ENCODE results near the gene TCF12. TPM values are rescaled to one million over a fixed set of nuclear protein-coding genes. Genes with fewer than 3 reads are reported as not detected.
"Not testable (repeated sequence)": the region's sequence is repeated elsewhere in the genome, so short reads cannot be mapped to it uniquely, and the experiment has no call there.

The TCF12 gene
- polyA plus RNA-seq, 3 donors: 8.2 to 20.1 (median 16.6) TPM

DNA sequence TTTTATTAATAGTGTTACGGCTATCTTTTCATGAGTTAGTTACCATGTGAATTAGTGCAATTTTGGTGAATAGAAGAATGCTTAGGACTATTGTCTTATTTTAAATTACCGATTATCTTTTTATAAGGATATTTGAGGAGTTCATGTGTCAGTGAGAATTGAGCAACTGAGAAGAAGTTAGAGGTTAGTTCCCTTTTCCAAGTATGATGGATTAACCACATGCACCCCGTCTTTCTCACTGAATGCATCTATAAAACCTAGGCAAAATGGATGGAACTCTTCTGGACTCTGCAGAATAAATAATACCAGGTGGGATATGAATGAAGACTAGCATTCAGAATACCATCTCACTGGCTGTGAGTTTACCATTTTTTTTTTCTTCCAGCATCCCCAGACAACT is 74.3 kb downstream of the TCF12 start:
- H3K27ac ChIP-seq (ENCODE audit: low read depth, low read length): no peak overlapping the region
- WGBS, 3 donors: 71 to 89% (median 72%) methylated on average over 3 of the region's 3 CpGs

DNA sequence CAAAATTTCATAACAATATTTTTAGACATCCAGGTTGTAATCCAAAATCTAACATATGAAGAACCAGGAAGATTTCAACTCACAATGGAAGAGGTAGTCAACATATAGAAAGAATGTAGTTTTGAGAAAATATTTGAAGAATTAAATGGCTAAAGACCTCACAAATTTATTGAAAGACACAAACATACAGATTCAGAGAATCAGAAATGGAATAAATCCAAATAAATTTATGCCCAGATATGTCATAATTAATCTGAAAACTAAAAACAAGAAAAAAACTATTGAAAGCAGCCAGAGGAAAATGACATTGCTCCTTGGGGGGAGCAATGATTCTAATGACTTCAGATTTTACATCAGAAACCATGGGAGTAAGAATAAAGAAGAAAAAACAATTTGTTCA is 75.8 kb downstream of the TCF12 start:
- no peak overlapping the region for H3K27ac ChIP-seq (ENCODE audit: low read depth, low read length)

DNA sequence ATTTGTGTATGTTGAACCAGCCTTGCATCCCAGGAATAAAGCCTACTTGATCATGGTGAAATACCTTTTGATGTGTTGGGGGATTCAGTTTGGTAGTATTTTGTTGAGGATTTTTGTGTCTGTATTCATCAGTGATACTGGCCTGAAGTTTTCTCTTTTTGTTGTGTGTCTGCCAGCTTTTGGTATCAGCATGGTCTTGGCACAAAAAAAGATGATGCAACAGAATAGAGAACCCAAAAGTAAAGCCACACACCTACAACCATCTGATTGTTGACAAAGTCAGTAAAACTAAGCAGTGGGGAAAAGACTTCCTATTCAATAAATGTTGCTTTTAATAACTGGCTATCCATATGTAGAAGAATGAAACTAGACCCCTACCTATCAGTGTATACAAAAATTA is 77.6 kb downstream of the TCF12 start:
- H3K27ac ChIP-seq (ENCODE audit: low read depth, low read length): no peak overlapping the region

DNA sequence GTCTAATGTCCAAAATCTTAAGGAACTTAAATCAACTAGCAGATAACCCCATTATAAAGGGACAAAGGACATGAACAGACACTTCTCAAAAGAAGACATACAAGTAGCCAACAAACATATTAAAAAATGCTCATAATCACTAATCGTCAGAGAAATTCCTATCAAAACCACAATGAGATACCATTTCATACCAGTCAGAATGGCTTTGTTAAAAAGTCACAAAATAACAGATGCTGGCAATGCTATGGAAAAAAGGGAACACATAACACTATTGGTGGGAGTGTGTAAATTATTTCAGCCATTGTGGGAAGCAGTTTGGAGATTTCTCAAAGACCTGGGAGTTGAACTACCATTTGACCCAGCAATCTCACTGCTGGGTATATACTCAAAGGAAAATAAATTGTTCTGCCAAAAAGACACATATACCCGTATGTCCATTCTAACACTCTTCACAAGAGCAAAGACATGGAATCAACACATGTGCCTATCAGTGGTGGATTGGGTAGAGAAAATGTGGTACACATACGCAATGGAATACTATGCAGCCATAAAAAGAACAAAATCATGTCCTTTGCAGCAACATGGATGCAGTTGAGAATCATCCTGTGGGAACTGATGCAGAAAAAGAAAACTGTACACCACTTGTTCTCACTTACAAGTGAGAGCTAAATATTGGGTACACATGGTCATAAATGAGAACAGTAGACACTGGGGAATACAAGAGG is 78.5 kb downstream of the TCF12 start:
- WGBS, 3 donors: 94 to 97% (median 94%) methylated on average over 3 of the region's 3 CpGs
- no peak overlapping the region for H3K27ac ChIP-seq (ENCODE audit: low read depth, low read length)

DNA sequence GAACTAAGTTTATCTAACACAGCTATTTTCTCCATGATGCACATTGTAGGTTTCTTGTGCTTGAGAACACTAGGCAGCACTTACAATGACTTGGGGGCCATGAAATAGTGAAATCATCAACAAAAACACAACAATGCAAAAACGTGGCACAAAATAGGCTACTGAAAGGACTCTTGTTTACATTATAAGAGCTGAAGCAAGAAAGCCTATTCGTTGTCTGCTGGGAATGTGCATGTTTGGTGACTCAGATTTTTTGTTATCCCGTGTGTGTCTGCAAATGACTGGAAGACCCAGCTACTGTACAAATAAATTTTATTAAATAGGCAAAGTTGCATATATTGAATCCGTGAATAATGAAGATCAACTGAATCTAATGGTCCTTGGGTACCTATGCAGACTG is 85.0 kb downstream of the TCF12 start:
- 71 to 84% (median 75%) methylated on average over 4 of the region's 4 CpGs for WGBS, 3 donors
- H3K27ac ChIP-seq (ENCODE audit: low read depth, low read length): no peak overlapping the region

DNA sequence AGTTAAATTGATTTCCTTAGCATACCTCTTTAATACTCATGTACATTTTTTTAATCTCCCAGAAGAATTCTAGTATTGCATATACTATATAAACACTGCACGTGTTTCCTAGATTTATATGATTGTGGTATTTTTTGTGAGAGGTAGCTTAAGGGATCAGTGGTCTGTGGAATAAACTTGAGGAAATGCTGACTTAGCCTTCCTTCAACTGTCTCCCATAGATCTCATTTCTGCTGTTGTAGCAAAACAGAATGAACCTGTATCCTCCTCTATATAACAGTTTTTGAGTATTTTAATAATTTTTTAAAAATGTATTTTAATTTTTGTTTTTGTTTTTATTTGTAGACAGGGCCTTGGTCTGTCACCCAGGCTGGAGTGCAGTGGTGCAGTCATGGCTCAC is 86.8 kb downstream of the TCF12 start:
- no peak overlapping the region for H3K27ac ChIP-seq (ENCODE audit: low read depth, low read length)
- 73 to 90% (median 90%) methylated on average over 1 of the region's 1 CpG for WGBS, 3 donors

DNA sequence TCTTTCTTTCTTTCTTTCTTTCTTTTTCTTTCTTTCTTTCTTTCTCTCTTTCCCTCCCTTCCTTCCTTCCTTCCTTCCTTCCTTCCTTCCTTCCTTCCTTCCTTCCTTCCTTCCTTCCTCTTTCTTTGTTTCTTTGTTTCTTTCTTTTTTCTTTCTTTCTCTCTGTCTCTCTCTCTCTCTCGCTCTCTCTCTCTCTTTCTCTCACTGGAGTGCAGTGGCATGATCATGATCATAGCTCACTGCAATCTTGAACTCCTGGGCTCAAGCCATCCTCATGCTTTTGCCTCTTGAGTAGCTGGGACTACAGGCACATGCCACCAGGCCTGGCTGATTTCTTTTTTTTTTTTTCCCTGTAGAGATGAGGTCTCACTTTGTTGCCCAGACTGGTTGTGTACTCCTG is 89.4 kb downstream of the TCF12 start:
- not testable (repeated sequence) for H3K27ac ChIP-seq (ENCODE audit: low read depth, low read length)
- WGBS, 3 donors: 92 to 100% (median 100%) methylated on average over 1 of the region's 1 CpG

DNA sequence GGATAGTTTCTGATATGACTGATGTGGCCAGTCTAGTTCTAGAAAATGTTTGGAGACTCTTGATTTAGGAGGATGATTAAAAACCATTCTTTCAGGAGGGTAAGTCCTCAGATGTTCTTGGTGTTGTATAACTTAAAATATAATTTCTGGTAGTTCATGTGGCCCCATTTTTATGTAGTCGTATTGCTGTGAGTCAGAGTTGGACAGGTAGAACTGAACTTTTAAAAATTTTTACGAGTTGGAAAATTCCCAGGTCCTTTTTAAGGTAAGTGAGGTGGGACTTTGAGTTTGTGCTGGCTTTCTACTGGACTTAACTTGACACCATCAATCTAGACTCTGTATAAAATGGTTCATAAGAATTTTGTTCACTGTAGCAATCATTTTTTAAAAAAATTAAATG is 92.3 kb downstream of the TCF12 start:
- 94 to 99% (median 97%) methylated on average over 2 of the region's 2 CpGs for WGBS, 3 donors
- H3K27ac ChIP-seq (ENCODE audit: low read depth, low read length): no peak overlapping the region

DNA sequence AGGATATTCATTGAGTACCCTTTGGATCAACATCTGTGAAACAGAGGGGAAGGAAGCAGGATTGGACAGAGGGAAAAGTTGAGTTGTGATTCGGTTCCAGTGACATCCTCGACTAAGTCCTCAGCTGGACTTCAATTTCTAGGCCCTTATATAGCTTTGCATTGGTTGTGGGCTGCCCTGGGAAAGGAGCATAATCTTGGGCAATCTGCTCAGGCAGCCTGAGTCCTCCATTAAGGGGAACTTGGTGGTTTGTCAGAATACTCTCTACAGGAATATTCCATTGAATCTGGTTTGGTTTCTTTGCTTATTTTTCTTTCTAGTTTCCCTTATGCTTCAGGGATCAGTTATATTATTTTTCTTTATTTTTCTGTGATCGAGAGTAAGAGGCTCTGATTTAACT is 94.1 kb downstream of the TCF12 start:
- WGBS, 3 donors: 59 to 71% (median 68%) methylated on average over 3 of the region's 3 CpGs
- H3K27ac ChIP-seq (ENCODE audit: low read depth, low read length): no peak overlapping the region

DNA sequence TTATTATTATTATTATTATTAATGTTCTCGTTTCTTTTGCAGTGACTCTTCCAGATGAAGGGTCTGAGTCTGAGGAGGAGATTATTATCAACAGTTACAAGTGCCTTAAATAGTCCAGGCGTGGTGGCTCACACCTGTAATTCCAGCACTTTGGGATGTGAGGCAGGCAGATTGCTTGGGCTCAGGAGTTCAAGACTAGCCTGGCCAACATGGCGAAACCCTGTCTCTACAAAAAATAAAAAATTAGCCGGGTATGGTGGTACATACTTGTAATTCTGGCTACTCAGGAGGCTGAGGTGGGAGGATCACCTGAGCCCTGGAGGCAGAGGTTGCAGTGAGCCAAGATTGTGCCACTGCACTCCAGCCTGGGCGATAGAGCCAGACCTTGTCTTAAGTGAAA is 96.5 kb downstream of the TCF12 start:
- WGBS, 3 donors: 98% methylated on average over 5 of the region's 5 CpGs

DNA sequence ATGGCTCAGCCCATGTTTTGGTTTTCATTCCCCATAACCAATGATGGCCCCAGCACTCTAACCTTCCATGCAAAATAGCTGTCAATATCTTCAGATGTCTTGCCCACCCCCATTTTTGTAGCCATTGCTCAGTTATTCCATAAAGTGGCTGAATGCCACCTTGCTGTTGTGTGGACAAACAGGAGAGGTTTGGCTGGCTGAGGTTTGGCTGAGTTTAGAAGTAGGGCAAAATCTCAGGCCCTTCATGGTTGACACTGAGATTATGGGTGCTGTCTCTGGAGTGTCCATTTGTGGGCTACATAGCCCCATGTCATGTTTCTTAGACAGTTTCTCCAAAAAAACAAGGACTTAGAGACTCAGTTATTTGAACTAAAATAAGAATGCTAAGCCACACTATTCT is 96.9 kb downstream of the TCF12 start:
- no peak overlapping the region for H3K27ac ChIP-seq (ENCODE audit: low read depth, low read length)

More for the DNA sequence above, 96.5 kb downstream of the TCF12 start:
- not testable (repeated sequence) for H3K27ac ChIP-seq (ENCODE audit: low read depth, low read length)

DNA sequence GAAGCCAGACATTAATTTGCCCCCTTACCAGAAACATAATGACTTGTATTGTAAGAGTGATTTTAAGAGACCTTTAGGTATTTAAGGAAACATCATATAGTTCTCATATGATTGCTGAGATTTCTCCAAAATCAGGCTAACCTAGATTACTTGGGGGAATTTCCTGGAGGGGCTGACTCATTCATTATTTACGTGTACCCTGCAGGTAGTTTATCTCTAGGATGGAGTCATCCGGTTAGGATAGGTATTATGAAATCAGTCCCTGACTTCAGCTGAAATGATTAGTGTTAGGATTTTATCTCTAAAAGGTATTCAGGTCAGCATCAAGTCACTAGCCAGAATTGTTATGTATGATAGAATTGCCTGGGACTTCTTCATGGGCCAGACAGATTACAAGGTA is 97.5 kb downstream of the TCF12 start:
- 53 to 79% (median 75%) methylated on average over 2 of the region's 2 CpGs for WGBS, 3 donors
- H3K27ac ChIP-seq (ENCODE audit: low read depth, low read length): no peak overlapping the region

DNA sequence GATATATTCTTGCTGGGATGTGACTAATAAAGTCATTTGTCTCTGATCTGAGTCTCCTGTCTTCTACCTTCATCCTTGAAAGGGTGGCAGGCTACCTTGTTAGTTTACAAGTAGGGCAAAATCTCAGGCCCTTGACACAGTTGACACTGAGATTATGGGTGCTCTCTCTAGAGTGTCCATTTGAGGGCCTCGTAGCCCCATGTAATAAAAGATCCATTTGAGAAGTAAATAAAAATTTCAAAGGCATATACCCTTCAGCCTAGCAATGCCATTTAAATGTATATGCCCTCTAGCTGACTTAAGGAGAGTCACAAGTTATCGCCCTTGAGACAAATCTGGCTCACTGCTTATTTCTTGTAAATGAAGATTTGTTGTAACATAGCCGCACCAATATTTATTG is 98.6 kb downstream of the TCF12 start:
- WGBS, 3 donors: 93 to 94% (median 94%) methylated on average over 3 of the region's 3 CpGs
- no peak overlapping the region for H3K27ac ChIP-seq (ENCODE audit: low read depth, low read length)

DNA sequence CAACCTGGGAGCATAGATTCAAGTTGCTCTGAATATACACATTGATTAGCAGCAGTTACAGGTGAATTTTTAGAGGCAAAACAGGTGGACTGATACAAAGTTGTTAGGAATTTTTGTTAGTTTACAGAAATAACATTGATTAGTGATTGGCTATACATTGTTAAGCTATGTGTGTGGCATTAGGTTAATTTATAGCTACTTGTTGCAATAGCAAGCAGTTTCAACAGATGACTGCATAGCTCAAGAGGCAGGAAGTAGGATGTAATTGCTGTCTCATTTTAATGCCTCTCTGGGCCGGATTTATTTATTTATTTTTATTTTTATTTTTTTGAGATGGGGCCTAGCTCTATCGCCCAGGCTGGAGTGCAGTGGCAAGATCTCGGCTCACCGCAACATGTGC is 99.7 kb downstream of the TCF12 start:
- WGBS, 3 donors: 68 to 96% (median 70%) methylated on average over 3 to 4 of the region's 4 CpGs
- H3K27ac ChIP-seq (ENCODE audit: low read depth, low read length): no peak overlapping the region

DNA sequence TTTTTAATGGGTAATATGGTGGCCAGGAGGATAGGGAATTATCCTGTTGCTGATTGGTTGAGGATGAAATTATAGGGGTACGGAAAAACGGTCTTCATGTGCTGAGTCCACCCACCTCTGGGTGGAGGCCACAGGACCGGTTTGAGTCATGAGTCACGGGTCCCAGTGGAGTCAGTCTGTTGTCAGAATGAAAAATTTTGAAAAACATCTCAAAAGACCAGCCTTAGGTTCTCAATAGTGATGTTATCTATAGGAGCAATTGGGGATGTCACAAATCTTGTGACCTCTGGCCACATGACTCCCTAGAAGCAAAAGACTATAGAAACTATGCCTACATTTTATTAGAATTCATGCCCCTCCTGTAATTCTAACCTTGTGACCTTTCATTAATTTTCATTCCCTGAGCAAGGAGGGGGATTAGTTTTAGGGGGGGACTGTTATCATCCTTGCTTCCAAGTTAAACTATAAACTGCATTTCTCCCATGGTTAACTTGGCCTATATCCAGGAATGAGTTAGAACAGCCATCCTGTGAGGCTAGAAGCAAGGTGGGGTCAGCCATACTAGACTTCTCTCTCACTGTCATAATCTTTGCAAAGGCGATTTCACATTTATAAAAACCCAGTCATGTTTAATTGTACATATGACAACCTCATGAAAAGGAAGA is 101.2 kb downstream of the TCF12 start:
- WGBS, 3 donors: 68 to 89% (median 75%) methylated on average over 5 of the region's 5 CpGs

DNA sequence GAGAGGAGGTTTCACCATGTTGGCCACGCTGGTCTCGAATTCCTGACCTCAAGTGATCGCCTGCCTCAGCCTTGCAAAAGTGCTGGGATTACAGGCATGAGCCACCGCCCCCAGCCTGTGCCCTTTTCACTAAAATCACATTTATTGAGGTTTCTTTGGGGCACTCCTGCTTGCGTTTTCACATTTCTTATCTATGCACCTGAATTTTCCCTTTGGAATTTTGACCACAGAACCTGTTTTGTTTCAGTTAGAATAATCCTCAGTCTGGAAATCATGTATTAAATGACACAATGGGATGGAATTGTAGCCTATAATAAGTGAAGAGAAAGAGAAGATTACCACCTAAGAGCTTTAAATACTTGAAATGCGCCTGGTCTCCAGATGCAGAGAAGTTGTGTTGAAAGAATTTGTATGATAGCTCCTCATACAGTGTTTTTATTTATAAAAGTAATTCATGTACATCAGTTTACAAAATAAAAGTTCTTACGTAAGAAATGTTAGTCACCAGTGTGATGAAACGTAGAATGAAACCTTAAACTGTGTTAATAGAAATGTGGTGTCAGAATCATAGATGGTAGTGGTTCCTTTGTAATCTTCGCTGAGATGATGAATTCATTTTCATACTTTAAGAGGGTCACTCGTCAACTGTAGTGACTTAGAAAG is 107.0 kb downstream of the TCF12 start:
- WGBS, 3 donors: 76 to 88% (median 77%) methylated on average over 10 of the region's 10 CpGs
- H3K27ac ChIP-seq (ENCODE audit: low read depth, low read length): no peak overlapping the region

More for the DNA sequence above, 101.2 kb downstream of the TCF12 start:
- no peak overlapping the region for H3K27ac ChIP-seq (ENCODE audit: low read depth, low read length)

DNA sequence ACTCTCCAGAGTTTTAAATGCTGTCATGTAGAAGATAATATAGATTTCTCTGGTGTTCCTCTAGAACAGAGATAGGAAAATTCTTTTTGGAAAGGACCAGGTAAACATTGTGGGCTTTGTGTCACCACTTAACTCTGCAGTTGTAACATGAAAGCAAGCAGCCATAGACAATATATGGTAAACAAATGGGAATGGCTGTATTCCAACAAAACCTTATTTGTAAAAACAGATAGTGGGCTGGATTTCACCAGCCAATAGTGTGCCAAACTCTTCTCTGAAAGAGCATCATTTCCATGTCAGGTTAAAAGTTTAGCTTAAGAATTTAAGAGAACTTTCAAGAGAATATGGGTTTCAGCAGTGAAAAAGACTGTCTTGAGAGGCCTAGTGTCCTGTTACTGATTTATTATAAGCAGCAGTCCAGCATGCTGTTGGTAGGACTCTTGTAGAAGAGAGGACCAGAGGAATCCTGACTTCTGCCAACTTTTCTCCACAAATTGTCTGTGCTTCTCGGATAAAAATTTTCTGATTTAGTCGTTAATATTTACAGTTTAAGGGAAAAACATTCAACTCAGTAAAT is 107.7 kb downstream of the TCF12 start:
- 68 to 81% (median 73%) methylated on average over 2 of the region's 2 CpGs for WGBS, 3 donors
- no peak overlapping the region for H3K27ac ChIP-seq (ENCODE audit: low read depth, low read length)

DNA sequence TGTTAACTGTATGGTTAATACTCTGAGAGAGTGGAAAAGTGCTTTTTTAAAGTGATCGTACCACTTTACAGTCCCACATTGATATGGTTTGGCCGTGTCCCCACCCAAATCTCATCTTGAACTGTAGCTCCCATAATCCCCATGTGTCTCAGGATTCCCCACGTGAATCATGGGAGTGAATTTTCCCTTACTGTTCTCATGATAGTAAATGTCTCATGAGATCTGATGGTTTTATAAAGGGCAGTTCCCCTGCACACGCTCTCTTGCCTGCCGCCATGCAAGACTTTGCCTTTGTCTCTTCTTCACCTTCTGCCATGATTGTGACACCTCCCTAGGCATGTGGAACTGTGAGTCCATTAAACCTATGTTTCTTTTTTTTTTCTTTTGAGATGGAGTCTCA is 109.2 kb downstream of the TCF12 start:
- H3K27ac ChIP-seq (ENCODE audit: low read depth, low read length): no peak overlapping the region
- 94 to 98% (median 98%) methylated on average over 5 of the region's 5 CpGs for WGBS, 3 donors

DNA sequence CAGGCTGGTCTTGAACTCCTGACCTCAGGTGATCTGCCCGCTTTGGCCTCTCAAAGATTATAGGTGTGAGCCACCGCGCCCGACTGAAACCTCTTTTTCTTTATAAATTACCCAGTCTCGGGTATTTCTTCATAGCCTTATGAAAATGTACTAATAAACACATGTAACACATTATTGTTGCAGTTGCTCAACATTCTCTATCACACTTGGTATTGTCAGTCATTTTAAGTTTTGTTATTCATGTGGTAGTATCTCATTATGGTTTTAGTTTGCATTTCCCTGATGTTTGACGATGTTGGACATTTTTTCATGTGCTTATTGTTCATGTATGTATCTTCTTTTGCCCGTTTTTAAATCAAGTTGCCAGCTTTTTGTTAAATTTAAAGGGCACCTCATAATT is 109.7 kb downstream of the TCF12 start:
- 89 to 96% (median 89%) methylated on average over 7 of the region's 7 CpGs for WGBS, 3 donors
- no peak overlapping the region for H3K27ac ChIP-seq (ENCODE audit: low read depth, low read length)

DNA sequence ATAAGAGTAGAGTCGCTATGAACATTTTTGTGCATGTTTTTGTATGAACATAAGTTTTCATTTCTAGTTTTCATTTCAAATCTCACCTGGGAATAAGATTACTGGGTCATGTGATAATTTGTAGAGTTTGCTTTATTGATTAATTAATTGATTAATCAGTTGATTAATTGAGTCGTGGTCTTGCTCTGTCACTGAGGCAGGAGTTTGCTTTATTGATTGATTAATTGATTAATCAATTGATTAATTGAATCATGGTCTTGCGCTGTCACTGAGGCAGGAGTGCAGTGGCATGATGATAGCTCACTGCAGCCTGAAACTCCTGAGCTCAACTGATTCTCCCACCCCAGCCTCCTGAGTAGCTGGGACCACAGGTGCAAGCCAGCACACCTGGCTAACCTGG is 111.6 kb downstream of the TCF12 start:
- H3K27ac ChIP-seq (ENCODE audit: low read depth, low read length): no peak overlapping the region

More for the DNA sequence above, 111.6 kb downstream of the TCF12 start:
- 74 to 97% (median 93%) methylated on average over 3 of the region's 3 CpGs for WGBS, 3 donors

All from adipose tissue (tissue), 3 donors.